ENCODE data around the gene SAFB.

SAFB gene

DNA sequence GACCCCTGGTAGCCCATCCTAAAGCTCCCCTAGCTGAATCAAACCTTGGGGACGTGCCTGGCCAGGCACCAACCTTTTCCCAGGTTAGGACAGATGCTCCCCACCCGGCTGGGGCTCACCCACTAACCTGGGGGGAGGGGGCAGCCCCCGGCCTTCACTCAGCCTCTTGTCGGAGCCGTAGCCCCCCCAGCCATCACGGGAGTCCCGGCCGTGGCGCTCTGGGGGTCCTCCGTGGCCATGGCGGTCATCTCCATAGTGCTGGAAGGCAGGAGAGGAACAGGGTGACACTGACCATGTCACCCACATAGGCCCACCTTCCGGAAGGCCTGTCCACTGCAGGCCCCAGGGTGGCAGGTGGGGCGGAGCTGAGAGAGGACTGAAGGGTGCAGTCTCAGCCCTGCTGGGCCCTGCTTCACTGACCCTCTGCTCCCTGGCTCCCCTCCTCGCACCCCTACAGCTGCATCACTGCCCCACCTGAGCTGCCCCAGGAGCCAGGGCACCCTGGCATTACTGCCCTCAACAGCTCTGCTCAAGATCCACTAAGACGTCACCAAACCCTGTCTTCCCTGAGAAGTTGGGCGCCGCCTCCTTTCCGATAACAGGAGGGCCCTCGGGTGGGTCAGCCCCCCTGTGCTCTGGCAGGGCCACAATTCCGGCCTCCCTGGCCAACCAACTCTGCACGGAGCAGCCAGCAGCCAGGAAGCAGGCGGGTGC, 32.6 kb upstream of the SAFB start:
- TF ChIP-seq, protein P1, sequence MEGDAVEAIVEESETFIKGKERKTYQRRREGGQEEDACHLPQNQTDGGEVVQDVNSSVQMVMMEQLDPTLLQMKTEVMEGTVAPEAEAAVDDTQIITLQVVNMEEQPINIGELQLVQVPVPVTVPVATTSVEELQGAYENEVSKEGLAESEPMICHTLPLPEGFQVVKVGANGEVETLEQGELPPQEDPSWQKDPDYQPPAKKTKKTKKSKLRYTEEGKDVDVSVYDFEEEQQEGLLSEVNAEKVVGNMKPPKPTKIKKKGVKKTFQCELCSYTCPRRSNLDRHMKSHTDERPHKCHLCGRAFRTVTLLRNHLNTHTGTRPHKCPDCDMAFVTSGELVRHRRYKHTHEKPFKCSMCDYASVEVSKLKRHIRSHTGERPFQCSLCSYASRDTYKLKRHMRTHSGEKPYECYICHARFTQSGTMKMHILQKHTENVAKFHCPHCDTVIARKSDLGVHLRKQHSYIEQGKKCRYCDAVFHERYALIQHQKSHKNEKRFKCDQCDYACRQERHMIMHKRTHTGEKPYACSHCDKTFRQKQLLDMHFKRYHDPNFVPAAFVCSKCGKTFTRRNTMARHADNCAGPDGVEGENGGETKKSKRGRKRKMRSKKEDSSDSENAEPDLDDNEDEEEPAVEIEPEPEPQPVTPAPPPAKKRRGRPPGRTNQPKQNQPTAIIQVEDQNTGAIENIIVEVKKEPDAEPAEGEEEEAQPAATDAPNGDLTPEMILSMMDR (IDR thresholded peaks at IDR 0.05; ENCODE audit: extremely low read depth, insufficient read depth, missing control alignments): no peak
- in situ Hi-C loops (cut with MboI; ENCODE audit: low pct_unique_long_range_greater_than_20kb, low sequenced_read_pairs, unreplicated experiment): no loop called here

DNA sequence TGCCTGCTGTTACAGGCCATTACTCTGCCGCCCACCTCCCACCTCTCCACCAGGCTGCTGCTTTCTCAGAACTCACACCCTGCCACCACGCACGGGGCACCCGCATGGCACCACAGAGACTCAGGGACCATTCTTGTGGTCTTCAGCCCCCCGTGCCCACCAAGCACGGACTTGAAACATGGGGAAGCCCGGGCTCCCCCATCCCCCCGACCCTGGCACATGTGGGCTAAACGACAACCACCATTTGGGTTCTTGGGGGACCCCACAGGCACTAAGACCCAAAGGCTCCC, 32.1 kb upstream of the SAFB start:
- DNase-seq (ENCODE audit: low spot score): no peak
- in situ Hi-C loops (cut with MboI; ENCODE audit: low pct_unique_long_range_greater_than_20kb, low sequenced_read_pairs, unreplicated experiment): no loop called here
- TF ChIP-seq, protein P1 (IDR thresholded peaks at IDR 0.05; ENCODE audit: extremely low read depth, insufficient read depth, missing control alignments): no peak

More for the DNA sequence above, 32.6 kb upstream of the SAFB start:
- no peak for DNase-seq (ENCODE audit: low spot score)

DNA sequence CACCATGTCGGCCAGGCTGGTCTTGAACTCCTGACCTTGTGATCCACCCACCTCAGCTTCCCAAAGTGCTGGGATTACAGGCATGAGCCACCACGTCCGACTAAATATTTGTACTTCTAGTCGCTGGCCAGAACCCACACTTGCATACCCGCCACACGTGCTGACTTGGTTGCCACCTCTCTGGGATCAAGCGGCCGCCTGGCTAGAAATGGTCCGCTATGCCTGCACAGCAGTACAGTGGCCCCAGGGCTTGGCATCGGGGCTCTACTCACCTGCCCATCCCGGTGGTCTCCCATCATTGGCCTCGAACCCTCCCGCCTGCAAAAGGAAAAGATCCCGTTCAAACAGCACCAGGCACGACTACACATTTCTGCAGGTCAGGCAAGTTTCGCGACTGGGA, 31.4 kb upstream of the SAFB start:
- TF ChIP-seq, protein P1 (IDR thresholded peaks at IDR 0.05; ENCODE audit: extremely low read depth, insufficient read depth, missing control alignments): no peak
- in situ Hi-C loops (cut with MboI; ENCODE audit: low pct_unique_long_range_greater_than_20kb, low sequenced_read_pairs, unreplicated experiment): no loop called here
- DNase-seq (ENCODE audit: low spot score): no peak

DNA sequence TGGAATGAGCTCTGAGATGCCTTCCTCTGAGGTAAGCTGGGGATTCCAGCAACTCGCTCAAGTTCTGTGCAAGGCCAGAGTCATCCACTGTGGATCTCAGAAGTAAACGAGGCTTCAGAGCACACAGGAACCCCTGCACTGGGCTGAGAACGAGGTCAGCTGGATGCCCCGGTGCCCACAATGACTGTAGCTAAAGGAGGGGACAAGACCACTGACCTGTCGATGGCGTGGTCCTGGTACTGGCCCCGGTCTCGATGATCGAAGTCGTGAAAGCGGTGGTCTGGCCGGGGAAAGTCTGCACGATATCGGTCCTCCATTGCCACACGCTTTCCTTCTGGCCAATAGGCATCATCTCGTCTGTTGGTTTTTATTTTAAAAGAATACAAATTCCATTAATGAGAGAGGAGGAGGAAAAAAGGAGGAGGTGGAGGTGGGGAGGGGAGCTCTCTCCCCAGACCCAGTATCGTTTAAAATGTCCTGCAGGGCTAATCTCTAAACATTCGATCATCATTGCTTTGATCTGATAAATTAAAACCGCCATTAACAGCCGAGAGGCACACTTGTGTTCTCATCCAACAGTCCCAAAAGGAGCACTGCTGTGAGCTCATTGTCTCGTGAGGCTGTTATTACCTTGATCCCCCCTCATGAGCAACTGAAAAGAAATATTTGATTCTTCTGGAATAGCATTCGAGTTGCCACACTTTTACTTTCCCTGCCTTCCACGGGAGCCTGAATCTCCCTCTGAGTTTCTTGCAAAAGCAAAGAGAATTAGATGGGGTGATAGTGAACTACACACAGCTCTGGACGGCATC, 30.1 kb upstream of the SAFB start:
- in situ Hi-C loops (cut with MboI; ENCODE audit: low pct_unique_long_range_greater_than_20kb, low sequenced_read_pairs, unreplicated experiment): no loop called here
- TF ChIP-seq, protein P1 (IDR thresholded peaks at IDR 0.05; ENCODE audit: extremely low read depth, insufficient read depth, missing control alignments): no peak
- DNase-seq (ENCODE audit: low spot score): no peak

DNA sequence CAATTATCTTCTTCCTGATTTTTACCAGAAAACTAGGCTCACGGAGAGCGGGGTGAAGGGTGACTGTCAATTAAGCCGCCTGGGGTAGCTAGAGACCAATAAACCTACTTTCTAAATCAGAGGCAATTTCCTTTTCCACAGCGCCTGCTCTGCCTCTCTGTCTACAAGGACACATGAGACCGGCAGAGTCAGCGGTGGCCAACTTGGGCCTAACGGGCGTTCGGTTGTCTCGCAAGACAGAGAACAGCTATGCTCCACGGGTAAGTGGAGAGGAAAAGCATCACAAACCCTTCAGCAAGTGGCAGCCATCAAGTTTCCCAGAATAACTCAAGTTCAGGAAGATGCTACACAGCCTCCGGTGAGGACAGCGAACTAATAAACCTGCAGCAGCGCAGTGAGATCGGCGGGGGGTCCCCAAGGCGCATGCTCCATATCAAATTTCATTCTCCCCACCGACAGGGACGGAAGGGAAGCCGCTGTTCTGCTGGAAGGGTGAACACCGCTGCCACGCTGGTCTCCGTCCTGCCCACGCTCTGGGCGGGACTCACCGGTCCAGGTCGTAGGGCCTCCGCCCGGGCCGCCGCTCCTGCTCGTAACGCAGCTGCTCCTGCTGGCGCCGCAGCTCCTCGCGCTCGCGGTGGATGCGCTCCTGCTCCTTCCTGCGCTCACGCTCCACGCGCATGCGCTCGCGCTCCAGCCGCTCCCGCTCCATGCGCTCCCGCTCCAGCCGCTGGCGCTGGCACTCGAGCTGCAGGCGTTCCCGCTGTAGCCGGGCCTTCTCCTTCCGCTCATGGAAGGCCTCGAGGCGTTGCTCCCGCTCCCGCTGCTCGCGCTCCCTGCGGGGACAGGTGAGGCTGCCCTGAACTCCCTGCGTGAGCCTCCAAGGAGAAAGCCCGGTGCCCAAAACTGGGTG, 29.3 kb upstream of the SAFB start:
- DNase-seq (ENCODE audit: low spot score): no peak
- TF ChIP-seq, protein P1 (IDR thresholded peaks at IDR 0.05; ENCODE audit: extremely low read depth, insufficient read depth, missing control alignments): no peak
- in situ Hi-C loops (cut with MboI; ENCODE audit: low pct_unique_long_range_greater_than_20kb, low sequenced_read_pairs, unreplicated experiment): no loop called here

DNA sequence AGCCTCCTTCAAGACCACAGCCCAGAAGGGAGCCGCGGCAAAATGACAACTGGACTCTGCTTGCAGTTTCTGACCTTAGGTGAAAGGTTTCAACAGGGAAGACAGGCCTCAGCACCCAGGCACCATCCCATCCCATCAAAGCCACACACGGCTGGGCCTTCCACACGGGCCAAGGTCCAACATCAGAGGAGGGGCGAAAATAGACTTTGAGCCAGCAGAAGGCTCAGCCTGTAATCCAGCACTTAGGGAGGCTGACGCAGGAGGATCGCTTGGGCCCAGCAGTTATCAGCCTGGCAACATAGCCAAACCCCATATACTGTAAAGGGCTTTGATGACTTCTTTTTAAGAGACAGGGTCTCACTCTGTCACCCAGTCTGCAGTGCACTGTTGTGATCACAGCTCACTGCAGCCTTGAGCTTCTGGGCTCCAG, 28.3 kb upstream of the SAFB start:
- TF ChIP-seq, protein P1 (IDR thresholded peaks at IDR 0.05; ENCODE audit: extremely low read depth, insufficient read depth, missing control alignments): no peak
- DNase-seq (ENCODE audit: low spot score): no peak
- in situ Hi-C loops (cut with MboI; ENCODE audit: low pct_unique_long_range_greater_than_20kb, low sequenced_read_pairs, unreplicated experiment): no loop called here

Measured in GM13977 (cell line).